GM13976 (cell line): Measurements from ENCODE around the gene GLG1.
A peak's percentile ranks its signal among the peaks of the same experiment; 100 is the strongest.
"Not testable (repeated sequence)": the region's sequence is repeated elsewhere in the genome, so short reads cannot be mapped to it uniquely, and the experiment has no call there.

Experiments
- DNase-seq: peaks from one replicate; pipeline ENCODE4 v3.0.0; 2012; ENCODE audit warnings: low spot score
- CTCF ChIP-seq: IDR thresholded peaks from 2 replicates; pipeline ENCODE4 v1.5.1; 2012; ENCODE audit warnings: borderline replicate concordance, mild to moderate bottlenecking; ENCODE audit not compliant: insufficient read depth; ENCODE audit errors: extremely low read depth, missing control alignments, control extremely low read depth
- in situ Hi-C: fragments of 300-500 bp; cut with MboI; formaldehyde crosslinking; loops from one replicate; pipeline ENCODE4 v1.12.0; 2022; ENCODE audit warnings: low sequenced_read_pairs, mixed read lengths, inconsistent platforms; ENCODE audit not compliant: unreplicated experiment

Gene GLG1

DNA sequence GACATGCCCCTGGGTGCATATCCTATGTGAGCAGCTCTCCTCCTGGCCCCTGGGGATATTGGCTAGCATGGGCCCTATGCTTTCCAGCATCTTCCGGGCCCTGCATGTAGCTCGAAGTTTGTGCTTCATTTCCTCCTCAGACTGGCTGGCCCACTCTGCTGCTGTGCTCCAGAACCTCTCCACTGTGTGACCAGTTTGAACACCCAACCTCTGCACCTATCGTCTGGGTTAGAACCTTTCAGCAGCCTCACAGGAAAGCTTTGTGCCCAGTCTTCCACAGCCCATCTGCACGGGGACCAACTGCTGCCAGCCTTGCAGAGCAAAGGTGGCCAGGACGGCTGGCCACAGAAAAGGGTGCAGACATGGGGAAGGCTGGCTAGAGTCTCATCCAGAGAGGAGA lies 175.4 kb downstream of the GLG1 start:
- no peak for DNase-seq
- no peak for TF ChIP-seq CTCF
- in situ Hi-C loops = no loop called here

- TF ChIP-seq CTCF = peak; percentile 59
- peak; percentile 46 for DNase-seq
- in situ Hi-C loops = not testable (repeated sequence)
Observed at GRCh38 chr16:74430036-74430712, 176.7 kb downstream of the GLG1 start.

GRCh38 chr16:74428493-74428892 lies 178.4 kb downstream of the GLG1 start:
- in situ Hi-C loops, DNase-seq: not testable (repeated sequence)

DNA sequence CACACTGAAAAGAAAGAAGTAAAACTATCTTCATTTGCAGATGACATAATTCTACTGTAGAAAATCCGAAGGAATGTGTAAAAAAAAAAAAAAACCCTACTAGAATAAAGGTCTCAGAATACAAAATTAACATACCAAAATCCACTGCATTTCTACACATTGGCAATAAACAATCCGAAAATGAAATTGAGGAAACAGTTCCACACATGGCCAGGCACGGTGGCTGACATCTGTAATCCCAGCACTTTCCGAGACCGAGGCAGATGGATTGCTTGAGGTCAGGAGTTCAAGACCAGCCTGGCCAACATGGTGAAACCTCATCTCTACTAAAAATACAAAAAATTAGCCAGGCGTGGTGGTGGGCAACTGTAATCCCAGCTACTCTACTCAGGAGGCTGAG lies 181.2 kb downstream of the GLG1 start:
- in situ Hi-C loops, DNase-seq: not testable (repeated sequence)

DNA sequence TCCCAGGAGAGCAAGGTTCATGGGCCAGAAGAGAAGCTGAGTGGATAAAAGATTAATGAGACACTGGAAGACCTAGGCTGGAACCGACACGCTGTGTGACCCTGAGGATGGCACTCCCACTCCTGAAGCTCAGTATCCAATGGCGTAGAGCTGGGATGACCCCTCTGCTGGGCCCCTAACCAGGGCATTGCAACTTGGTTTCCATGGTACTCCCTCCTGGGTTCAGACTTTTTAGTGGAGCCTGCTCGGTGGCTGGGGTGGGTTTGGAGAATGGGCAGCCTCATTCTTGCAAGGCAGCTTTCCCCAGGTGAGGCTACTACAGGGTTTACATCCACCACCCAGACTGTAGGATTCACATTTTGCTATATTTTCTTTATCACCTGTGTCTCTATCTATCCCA lies 183.2 kb downstream of the GLG1 start:
- in situ Hi-C loops, DNase-seq: not testable (repeated sequence)

DNA sequence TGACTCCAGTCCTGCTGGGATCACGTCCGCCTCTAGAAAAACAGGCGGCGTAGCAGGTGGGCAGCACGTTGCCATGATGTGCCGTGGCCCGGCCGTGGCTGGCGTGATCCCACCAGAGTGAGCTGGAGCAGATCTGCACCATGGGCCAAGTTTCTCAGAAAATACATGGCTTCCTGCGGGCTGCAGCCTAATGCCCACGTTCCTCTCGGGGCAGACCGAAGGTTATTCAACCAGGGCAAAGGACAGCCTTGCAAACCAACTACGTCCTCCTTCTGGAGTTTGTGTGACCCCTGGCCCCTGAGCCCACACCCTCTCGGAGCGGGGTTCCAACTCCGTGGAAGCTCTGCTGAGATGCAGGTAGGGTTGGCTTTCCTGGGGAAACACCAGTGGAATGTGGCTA lies 184.8 kb downstream of the GLG1 start:
- DNase-seq, in situ Hi-C loops: not testable (repeated sequence)

- in situ Hi-C loops = not testable (repeated sequence)
Observed at GRCh38 chr16:74421482-74421785, 185.5 kb downstream of the GLG1 start.

GRCh38 chr16:74420612-74421481 lies 186.1 kb downstream of the GLG1 start, which contains the start of gene CLEC18B:
CLEC18B (minus strand) TSS chr16:74421478; CDS start chr16:74421270, 208 bp downstream.
- DNase-seq, in situ Hi-C loops: not testable (repeated sequence)

More at GRCh38 chr16:74421482-74421785, 185.5 kb downstream of the GLG1 start:
- not testable (repeated sequence) for DNase-seq

- in situ Hi-C loops, DNase-seq: not testable (repeated sequence)
Observed at GRCh38 chr16:74419811-74420210, 187.1 kb downstream of the GLG1 start.

DNA sequence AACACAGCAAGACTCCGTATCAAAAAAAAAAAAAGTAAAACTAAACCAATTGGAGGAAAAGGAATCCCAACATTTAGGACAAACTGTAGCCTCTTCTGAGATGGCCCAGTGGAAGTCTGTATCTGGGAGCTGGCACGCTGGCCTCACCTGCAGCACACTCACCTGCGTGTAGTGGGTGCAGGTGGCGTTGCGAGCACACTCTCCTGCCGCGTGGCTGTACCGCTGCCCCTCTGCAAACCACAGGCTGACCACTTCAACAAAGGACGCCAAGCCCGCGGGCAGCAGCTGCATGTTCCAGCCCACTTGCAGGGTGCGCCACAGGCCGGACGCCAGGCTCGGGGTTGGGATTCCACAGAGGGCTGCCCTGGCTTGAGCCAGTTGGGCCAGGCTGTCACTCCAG lies 189.0 kb downstream of the GLG1 start:
- DNase-seq, in situ Hi-C loops: not testable (repeated sequence)

DNA sequence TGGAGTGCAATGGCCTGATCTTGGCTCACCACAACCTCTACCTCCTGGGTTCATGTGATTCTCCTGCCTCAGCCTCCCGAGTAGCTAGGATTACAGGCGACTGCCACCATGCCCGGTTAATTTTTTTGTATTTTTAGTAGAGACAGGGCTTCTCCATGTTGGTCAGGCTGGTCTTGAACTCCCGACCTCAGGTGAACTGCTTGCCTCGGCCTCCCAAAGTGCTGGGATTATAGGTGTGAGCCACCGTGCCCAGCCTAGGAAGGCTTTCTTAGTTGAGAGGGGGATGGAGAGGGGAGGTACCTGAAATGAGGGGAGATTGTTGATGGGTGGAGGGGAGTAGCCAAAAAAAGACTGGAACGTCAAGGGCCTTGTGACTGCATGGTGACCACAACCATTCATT lies 193.0 kb downstream of the GLG1 start:
- in situ Hi-C loops, DNase-seq: not testable (repeated sequence)

- DNase-seq, in situ Hi-C loops: not testable (repeated sequence)
Observed at GRCh38 chr16:74413485-74413884, 193.4 kb downstream of the GLG1 start.

DNA sequence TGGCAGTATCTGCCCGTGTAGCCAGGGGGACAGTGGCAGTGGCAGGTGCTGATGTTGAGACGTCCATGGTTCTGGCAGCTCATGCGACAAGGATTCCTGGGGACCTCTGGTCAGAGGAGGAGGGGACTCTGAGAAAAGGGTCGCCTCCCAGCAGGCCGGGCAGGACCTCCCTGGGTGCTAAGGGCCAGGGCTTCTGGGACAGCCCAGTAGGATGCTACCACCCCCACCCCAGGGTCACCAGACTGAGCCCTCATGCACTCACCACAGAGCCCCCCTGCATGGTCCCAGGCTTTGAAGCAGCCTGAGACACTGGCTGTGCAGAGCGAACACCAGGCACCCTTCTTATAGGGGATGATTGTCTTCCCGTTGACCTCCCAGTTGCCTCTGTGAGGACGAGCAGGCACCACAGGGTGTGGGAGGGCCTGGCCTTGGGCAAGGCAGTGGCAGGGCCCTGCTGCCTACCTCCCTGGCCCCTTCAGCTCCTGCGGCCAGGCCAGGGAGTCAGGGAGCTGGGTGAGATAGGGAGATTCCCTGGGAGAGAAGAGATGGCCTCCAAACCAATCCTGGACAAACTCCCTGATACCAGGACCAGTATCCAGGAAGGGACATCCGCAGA lies 194.0 kb downstream of the GLG1 start:
- in situ Hi-C loops, DNase-seq: not testable (repeated sequence)

DNA sequence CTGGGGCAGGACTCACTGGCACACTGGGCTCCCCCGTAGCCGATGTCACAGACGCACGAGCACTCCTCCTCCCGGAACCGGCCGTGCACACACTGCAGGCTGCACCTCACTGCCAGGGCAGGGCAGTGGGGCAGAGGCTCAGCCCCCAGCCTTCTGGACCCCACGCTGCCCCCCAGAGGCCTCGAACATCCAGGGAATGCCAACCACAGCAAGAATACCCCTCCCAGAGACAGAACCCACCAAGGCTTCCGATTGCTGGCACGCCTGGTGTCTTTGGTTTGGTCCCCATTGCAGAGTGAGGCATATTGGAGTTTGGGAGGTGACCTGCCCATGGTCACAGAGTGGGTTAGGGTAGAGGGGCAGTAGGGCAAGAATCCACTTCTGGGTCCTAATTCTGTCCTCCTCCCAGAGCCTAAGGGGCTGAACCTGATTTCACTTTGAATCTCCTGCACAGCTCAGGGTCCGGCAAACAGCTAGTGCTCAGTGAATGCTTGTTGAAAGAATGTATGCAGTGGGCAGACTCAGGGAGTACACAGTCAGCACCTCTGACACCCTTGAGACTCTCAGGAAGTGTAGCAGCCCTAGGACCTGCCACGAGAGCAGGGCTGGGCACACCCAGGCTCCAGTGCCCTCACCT lies 194.7 kb downstream of the GLG1 start:
- in situ Hi-C loops, DNase-seq: not testable (repeated sequence)

- DNase-seq, in situ Hi-C loops: not testable (repeated sequence)
Observed at GRCh38 chr16:74410981-74411380, 195.9 kb downstream of the GLG1 start.
